K562 (cell line): ENCODE data around the gene SS18L1. TPM values are rescaled to one million over a fixed set of nuclear protein-coding genes. Genes with fewer than 3 reads are reported as not detected.

Experiments
- ATAC-seq: fragments of 200-7000 bp; cut with Tn5 transposase; 3 replicates; pipeline ENCODE4 v1.9.1; 2020; ENCODE audit warnings: moderate library complexity
- BruUV-seq: library from RNA; stranded (reverse); fragments of 400-500 nt; replicated peaks from 2 replicates; lab custom pipeline; 2021; lab: Mats Ljungman, UMichigan
- CTCF ChIA-PET: fragments of 300-600 bp; formaldehyde crosslinking; extraction: SDS; loops from one replicate; lab custom pipeline; 2021; ENCODE audit warnings: low intra/inter-chr PET ratio; lab: Yijun Ruan, JAX
- POLR2A ChIA-PET: fragments of 300-600, 350-650 bp; sonication (Branson Sonifier 250); formaldehyde crosslinking; extraction: SDS; loops from one replicate; lab custom pipeline; 2021; ENCODE audit warnings: antibody characterized with exemption, inconsistent platforms; lab: Yijun Ruan, JAX
- DNase-seq, 4 experiments: peaks; one replicate each; pipeline versions ENCODE4 v3.0.0 to v3.0.0-alpha.2; 2011 to 2018; ENCODE audit warnings: low spot score in 3 of 4, mixed read lengths in 3 of 4; ENCODE audit errors: extremely low read depth in 1 of 4
- FAIRE-seq: peaks from 2 replicates; lab custom pipeline; 2011; peaks lifted over from hg19 to GRCh38; lab: Jason Lieb, UNC
- H2AFZ ChIP-seq: 2 replicates; pipeline ENCODE4 v1.6.0; 2011; ENCODE audit warnings: low read depth, low read length, control low read depth, inconsistent platforms
- H3K27ac ChIP-seq: fragments of 200-600 bp; 3 replicates; pipeline ENCODE4 v1.8.0; 2011; ENCODE audit warnings: low read depth, mild to moderate bottlenecking, control low read depth, inconsistent platforms, low read length, moderate library complexity, mixed read lengths; ENCODE audit errors: extremely low read depth
- H3K27me3 ChIP-seq, 2 experiments: fragments of 300-600 bp in 1 of 2; 2 replicates in 1 of 2; 3 replicates in 1 of 2; pipeline versions ENCODE4 v1.6.0 to v1.8.0; 2011; ENCODE audit warnings: inconsistent platforms in 2 of 2, low read length in 2 of 2, mild to moderate bottlenecking in 1 of 2, mixed read lengths in 1 of 2, moderate library complexity in 1 of 2; ENCODE audit not compliant: control insufficient read depth in 2 of 2, insufficient read depth in 2 of 2
- H3K36me3 ChIP-seq: fragments of 300-600 bp; 3 replicates; pipeline ENCODE4 v1.8.0; 2011; ENCODE audit warnings: mild to moderate bottlenecking, low read length, inconsistent platforms; ENCODE audit not compliant: control insufficient read depth, insufficient read depth
- H3K4me1 ChIP-seq, 2 experiments: fragments of 200-600 bp in 1 of 2; replicated peaks in 1 of 2; 2 replicates in 1 of 2; 3 replicates in 1 of 2; pipeline versions ENCODE4 v1.5.1 to v1.8.0; 2011; ENCODE audit warnings: inconsistent platforms in 2 of 2, low read length in 2 of 2, mild to moderate bottlenecking in 1 of 2, mixed read lengths in 1 of 2, moderate library complexity in 1 of 2; ENCODE audit not compliant: control insufficient read depth in 2 of 2, insufficient read depth in 2 of 2
- H3K4me2 ChIP-seq: 2 replicates; pipeline ENCODE4 v1.6.1; 2011; ENCODE audit warnings: low read length, control low read depth, inconsistent platforms, mixed read lengths; ENCODE audit not compliant: insufficient read depth
- H3K4me3 ChIP-seq: fragments of 200-600 bp; sonication (generic), shearing (Covaris generic); 2 replicates; pipeline ENCODE4 v1.5.1; 2016; ENCODE audit warnings: control low read depth, inconsistent platforms
- H3K79me2 ChIP-seq: fragments of 200-600 bp; 3 replicates; pipeline ENCODE4 v1.8.0; 2011; ENCODE audit warnings: low read length, inconsistent platforms; ENCODE audit not compliant: control insufficient read depth, insufficient read depth
- H3K9ac ChIP-seq, 2 experiments: 2 replicates each; pipeline versions ENCODE4 v1.6.0 to v1.6.1; 2011; ENCODE audit warnings: low read depth in 2 of 2, low read length in 2 of 2, control low read depth in 1 of 2, inconsistent platforms in 1 of 2, mild to moderate bottlenecking in 1 of 2, mixed read lengths in 1 of 2; ENCODE audit not compliant: insufficient read depth in 1 of 2
- H3K9me1 ChIP-seq: one replicate; pipeline ENCODE4 v1.6.0; 2011; ENCODE audit warnings: inconsistent platforms, mild to moderate bottlenecking, low read length, moderate library complexity; ENCODE audit not compliant: control insufficient read depth, insufficient read depth
- H3K9me3 ChIP-seq: replicated peaks from 2 replicates; pipeline ENCODE4 v1.5.1; 2011; ENCODE audit warnings: low read depth, low read length, inconsistent platforms; ENCODE audit not compliant: control insufficient read depth, insufficient read depth
- H4K20me1 ChIP-seq: replicated peaks from 2 replicates; pipeline ENCODE4 v1.6.1; 2011; ENCODE audit warnings: low read length, inconsistent platforms, mixed read lengths; ENCODE audit not compliant: control insufficient read depth, insufficient read depth
- CXXC5 ChIP-seq: fragments of 250-450 bp; sonication (Bioruptor Pico); IDR thresholded peaks from 2 replicates; pipeline ENCODE4 v1.8.0; 2022; ENCODE audit warnings: inconsistent platforms, mild to moderate bottlenecking, moderate library complexity
- DACH1 ChIP-seq: fragments of 450-650 bp; IDR thresholded peaks from 2 replicates; pipeline ENCODE4 v1.6.1; 2018; ENCODE audit not compliant: partially characterized antibody
- FOXJ3 ChIP-seq: sonication (generic); formaldehyde crosslinking; IDR thresholded peaks from 2 replicates; pipeline ENCODE4 v1.4.0; 2020; ENCODE audit warnings: mild to moderate bottlenecking, missing genetic modification reagents
- HMGN3 ChIP-seq: IDR thresholded peaks from 2 replicates; pipeline ENCODE4 v1.6.1; 2011; ENCODE audit warnings: borderline replicate concordance, low read depth, mild to moderate bottlenecking, mixed read lengths, low read length; ENCODE audit not compliant: insufficient read length; ENCODE audit errors: extremely low read depth
- MCM3 ChIP-seq: fragments of 450-650 bp; IDR thresholded peaks from 2 replicates; pipeline ENCODE4 v1.6.1; 2016
- MYNN ChIP-seq, 2 experiments: sonication (generic); formaldehyde crosslinking in 1 of 2; IDR thresholded peaks; 2 replicates each; pipeline versions ENCODE4 v1.5.0 to v1.6.1; 2016 to 2020; ENCODE audit warnings: antibody characterized with exemption in 1 of 2, missing genetic modification reagents in 1 of 2
- NELFE ChIP-seq: IDR thresholded peaks from 2 replicates; pipeline ENCODE4 v1.6.1; 2011; ENCODE audit warnings: mild to moderate bottlenecking; ENCODE audit not compliant: insufficient read depth, insufficient read length
- NFATC3 ChIP-seq: fragments of 450-650 bp; IDR thresholded peaks from 2 replicates; pipeline ENCODE4 v1.6.1; 2017; ENCODE audit warnings: mild to moderate bottlenecking
- NFIC ChIP-seq: fragments of 450-650 bp; IDR thresholded peaks from 2 replicates; pipeline ENCODE4 v1.6.1; 2017; ENCODE audit warnings: mild to moderate bottlenecking, inconsistent platforms
- POLR2A ChIP-seq: fragments of 450-650 bp; conservative IDR thresholded peaks from 2 replicates; pipeline ENCODE4 v1.6.1; 2016
- RAD21 ChIP-seq, 2 experiments: fragments of 250-450 bp in 1 of 2; fragments of 450-650 bp in 1 of 2; sonication (Bioruptor Pico) in 1 of 2; formaldehyde crosslinking in 1 of 2; IDR thresholded peaks in 1 of 2; conservative IDR thresholded peaks in 1 of 2; 2 replicates each; pipeline versions ENCODE4 v1.4.0 to v1.8.0; 2020 to 2022; ENCODE audit warnings: mild to moderate bottlenecking in 2 of 2, moderate library complexity in 1 of 2
- SMAD1 ChIP-seq: fragments of 150-350 bp; IDR thresholded peaks from 2 replicates; pipeline ENCODE4 v1.6.1; 2014; ENCODE audit warnings: low read length, low read depth; ENCODE audit not compliant: partially characterized antibody
- SUPT5H ChIP-seq: fragments of 450-650 bp; IDR thresholded peaks from 2 replicates; pipeline ENCODE4 v1.6.1; 2016
- ZNF174 ChIP-seq: fragments of 250-450 bp; sonication (Bioruptor Pico); IDR thresholded peaks from 2 replicates; pipeline ENCODE4 v1.4.0; 2020; ENCODE audit warnings: mild to moderate bottlenecking
- ZNF384 ChIP-seq: IDR thresholded peaks from 2 replicates; pipeline ENCODE4 v1.6.1; 2012; ENCODE audit warnings: low read depth, low read length, improper control_type of control experiment
- ZSCAN29 ChIP-seq: fragments of 450-650 bp; IDR thresholded peaks from 2 replicates; pipeline ENCODE4 v1.6.1; 2017
- WGBS: fragments of 100-300 bp; shearing (Covaris generic); methylation state at CpG from one replicate; pipeline ENCODE4 v1.1.6; 2016; ENCODE audit warnings: low coverage, mixed read lengths; ENCODE audit not compliant: insufficient coverage; ENCODE audit errors: missing lambda C conversion rate; 5-methylcytosine and 5-hydroxymethylcytosine counted together
- in situ Hi-C: fragments of 300-500 bp; cut with MboI; formaldehyde crosslinking; loops from 4 replicates; pipeline ENCODE4 v1.15.0; 2018; ENCODE audit warnings: inconsistent platforms, mixed read lengths
- intact Hi-C: fragments of 100-400 bp; cut with micrococcal nuclease; formaldehyde crosslinking; loops from 2 replicates; pipeline ENCODE4 v1.14.2; 2022
- polyA plus RNA-seq, 8 experiments: library from polyadenylated mRNA; depleted of rRNA in 4 of 8; stranded (reverse) in 5 of 8; unstranded in 3 of 8; fragments of >200 nt; fragmentation: Nextera tagmentation in 2 of 8; fragmentation: Illumina TruSeq in 1 of 8; extraction: Ambion mirVana in 2 of 8; extraction: Trizol in 1 of 8; gene quantifications; 2 replicates each; pipeline versions ENCODE4 v1.2.1 to v1.2.3, GENCODE V29; 2011 to 2014; ENCODE audit warnings: inconsistent platforms in 1 of 8, missing spikeins in 1 of 8
- total RNA-seq, 7 experiments: library from RNA; depleted of rRNA in 6 of 7; stranded (reverse); fragments of >200 nt in 6 of 7; fragmentation: Illumina TruSeq in 2 of 7; extraction: Trizol in 2 of 7; gene quantifications; 2 replicates each; pipeline versions ENCODE4 v1.2.1 to v1.2.3, GENCODE V29; 2011 to 2021; ENCODE audit warnings: low replicate concordance in 1 of 7
- TF ChIP-seq, protein P1 (sequence below): IDR thresholded peaks from 2 replicates; pipeline ENCODE4 v1.6.1; 2011; ENCODE audit warnings: borderline replicate concordance, low read depth, mild to moderate bottlenecking, moderate library complexity, low read length; ENCODE audit not compliant: insufficient read depth, poor library complexity, severe bottlenecking
- TF ChIP-seq, protein P2 (sequence below): fragments of 450-650 bp; formaldehyde crosslinking; IDR thresholded peaks from 2 replicates; pipeline ENCODE4 v1.4.0; 2020; ENCODE audit warnings: mild to moderate bottlenecking, moderate library complexity

The SS18L1 gene
- total and polyA plus RNA-seq, 9 of the 15 experiments (the other 6 are each of a cell fraction or from before 2014, with no cell fraction given) = 2.7 to 28.3 (median 15.1) TPM

DNA sequence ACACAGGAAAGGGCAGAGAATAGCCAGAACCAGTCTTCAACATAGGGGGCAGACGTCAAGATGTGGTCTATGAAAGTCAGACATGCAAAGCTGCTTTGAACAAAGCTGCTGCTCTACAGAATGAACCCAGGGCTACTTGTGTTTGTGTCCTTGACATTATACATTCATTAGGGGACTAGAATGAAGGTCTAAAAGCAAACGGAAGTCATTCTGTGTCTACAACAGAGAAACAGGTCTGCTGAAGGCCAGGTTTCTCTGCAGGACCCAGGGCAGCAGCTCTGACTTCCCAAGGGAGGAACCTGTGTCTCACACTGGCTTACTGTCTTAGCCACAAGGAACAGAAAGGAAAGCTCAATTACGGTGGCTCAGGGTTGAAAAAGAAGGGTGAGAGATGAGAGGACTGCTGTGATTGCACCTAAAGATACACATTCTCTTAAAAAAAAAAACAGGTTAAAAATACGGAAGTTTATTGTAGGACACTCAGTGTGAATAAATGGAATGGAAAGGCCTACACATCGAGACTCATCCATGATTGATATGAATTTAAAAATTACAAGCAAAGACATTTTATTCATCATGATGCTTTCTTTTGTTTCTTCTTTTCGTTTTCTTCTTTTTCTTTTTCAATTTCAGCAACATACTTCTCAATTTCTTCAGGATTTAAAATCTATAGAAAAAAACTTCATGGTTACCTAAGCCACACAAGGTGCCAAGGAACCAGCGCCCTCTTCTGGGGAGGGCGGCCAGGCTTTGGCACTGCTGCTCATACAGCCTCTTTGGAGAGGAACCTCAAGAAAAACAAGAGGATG lies 7.1 kb upstream of the SS18L1 start:
- BruUV-seq = no TSS peak
- ATAC-seq (peak; percentile 78), DNase-seq (peak in 2 of 4 experiments; percentile 50 to 74), FAIRE-seq (peak; percentile 82)
- H3K4me2 ChIP-seq = no peak overlapping the region
- ChIA-PET POLR2A (interaction anchor here (0.9 to 7.8 kb wide), 6 partner anchors 11 to 110 kb away, joined by 3 to 78 read pairs (median 4); partner anchors contain the start of gene LSM14B), CTCF (interaction anchor here (1.8 kb wide), 1 partner anchor 126 kb away, joined by 13 read pairs; no protein-coding TSS in a partner anchor)
- H3K27ac ChIP-seq = no peak overlapping the region
- peaks cover 5 to 6% of the 10 kb centered on the region in 2 experiments; a peak in 4 of 5 replicates for H3K4me1 ChIP-seq
- H3K9me1 ChIP-seq = no peaks in the 10 kb centered on the region
- no peaks in the 10 kb centered on the region for H3K27me3 ChIP-seq
- peaks cover 32% of the 10 kb centered on the region for H4K20me1 ChIP-seq
- 53% methylated on average over 8 of the region's 8 CpGs for WGBS
- no peak overlapping the region for H3K9ac ChIP-seq
- H3K4me3 ChIP-seq = no peak overlapping the region
- peaks cover 99% of the 10 kb centered on the region for H3K36me3 ChIP-seq
- in situ Hi-C loops (loop anchor here (5.0 kb wide), 1 partner anchor 114 kb away; no protein-coding TSS in a partner anchor), intact Hi-C loops (no loop called here)
- no peak overlapping the region for H2AFZ ChIP-seq
- peaks cover 29% of the 10 kb centered on the region for H3K79me2 ChIP-seq
- H3K9me3 ChIP-seq = no peaks in the 10 kb centered on the region
- no peak for TF ChIP-seq NFATC3
- TF ChIP-seq SMAD1 = no peak
- TF ChIP-seq CXXC5 (CRISPR knock-in tag) = no peak
- TF ChIP-seq DACH1 = no peak
- peak; percentile 76 for TF ChIP-seq ZNF384
- peak; percentile 61 to 74 for TF ChIP-seq RAD21 (CRISPR knock-in tag; conservative IDR thresholded peaks at IDR 0.05 in 1 of 2, IDR thresholded peaks at IDR 0.05 in 1 of 2)
- TF ChIP-seq HMGN3 = no peak
- no peak for TF ChIP-seq NELFE
- peak; percentile 62; the same call in 1 of the 2 replicates for TF ChIP-seq POLR2A
- no peak for TF ChIP-seq ZSCAN29
- no peak for TF ChIP-seq ZNF174 (CRISPR knock-in tag)
- TF ChIP-seq SUPT5H = peak; percentile 45
- no peak for TF ChIP-seq MCM3
- peak; percentile 7; the same call in 1 of the 2 replicates for TF ChIP-seq NFIC
- TF ChIP-seq MYNN (IDR thresholded peaks at IDR 0.05) = 0 out of 2 replicates have a peak, but pooled peaks have one; percentile 37
- no peak for TF ChIP-seq MYNN (CRISPR knock-in tag; IDR thresholded peaks at IDR 0.05)
- TF ChIP-seq FOXJ3 (CRISPR knock-in tag) = no peak
- TF ChIP-seq, protein P1, sequence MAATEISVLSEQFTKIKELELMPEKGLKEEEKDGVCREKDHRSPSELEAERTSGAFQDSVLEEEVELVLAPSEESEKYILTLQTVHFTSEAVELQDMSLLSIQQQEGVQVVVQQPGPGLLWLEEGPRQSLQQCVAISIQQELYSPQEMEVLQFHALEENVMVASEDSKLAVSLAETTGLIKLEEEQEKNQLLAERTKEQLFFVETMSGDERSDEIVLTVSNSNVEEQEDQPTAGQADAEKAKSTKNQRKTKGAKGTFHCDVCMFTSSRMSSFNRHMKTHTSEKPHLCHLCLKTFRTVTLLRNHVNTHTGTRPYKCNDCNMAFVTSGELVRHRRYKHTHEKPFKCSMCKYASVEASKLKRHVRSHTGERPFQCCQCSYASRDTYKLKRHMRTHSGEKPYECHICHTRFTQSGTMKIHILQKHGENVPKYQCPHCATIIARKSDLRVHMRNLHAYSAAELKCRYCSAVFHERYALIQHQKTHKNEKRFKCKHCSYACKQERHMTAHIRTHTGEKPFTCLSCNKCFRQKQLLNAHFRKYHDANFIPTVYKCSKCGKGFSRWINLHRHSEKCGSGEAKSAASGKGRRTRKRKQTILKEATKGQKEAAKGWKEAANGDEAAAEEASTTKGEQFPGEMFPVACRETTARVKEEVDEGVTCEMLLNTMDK = peak; percentile 64
- TF ChIP-seq, protein P2, sequence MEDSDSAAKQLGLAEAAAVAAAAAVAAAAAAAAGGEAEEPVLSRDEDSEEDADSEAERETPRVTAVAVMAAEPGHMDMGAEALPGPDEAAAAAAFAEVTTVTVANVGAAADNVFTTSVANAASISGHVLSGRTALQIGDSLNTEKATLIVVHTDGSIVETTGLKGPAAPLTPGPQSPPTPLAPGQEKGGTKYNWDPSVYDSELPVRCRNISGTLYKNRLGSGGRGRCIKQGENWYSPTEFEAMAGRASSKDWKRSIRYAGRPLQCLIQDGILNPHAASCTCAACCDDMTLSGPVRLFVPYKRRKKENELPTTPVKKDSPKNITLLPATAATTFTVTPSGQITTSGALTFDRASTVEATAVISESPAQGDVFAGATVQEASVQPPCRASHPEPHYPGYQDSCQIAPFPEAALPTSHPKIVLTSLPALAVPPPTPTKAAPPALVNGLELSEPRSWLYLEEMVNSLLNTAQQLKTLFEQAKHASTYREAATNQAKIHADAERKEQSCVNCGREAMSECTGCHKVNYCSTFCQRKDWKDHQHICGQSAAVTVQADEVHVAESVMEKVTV (CRISPR knock-in tag) = peak; percentile 55
